K562 (cell line): ENCODE results near the gene SERPINE1. TPM values are rescaled to one million over a fixed set of nuclear protein-coding genes. Genes with fewer than 3 reads are reported as not detected.
A peak's percentile ranks its signal among the peaks of the same experiment; 100 is the strongest.

Experiments used
- NFXL1 ChIP-seq: fragments of 450-650 bp; formaldehyde crosslinking; IDR thresholded peaks from 2 replicates; pipeline ENCODE4 v1.4.0; 2021; ENCODE audit warnings: mild to moderate bottlenecking
- PHF20 ChIP-seq: fragments of 450-650 bp; IDR thresholded peaks from 2 replicates; pipeline ENCODE4 v1.6.1; 2018; ENCODE audit not compliant: partially characterized antibody
- RBFOX2 ChIP-seq: fragments of 200-400 bp; formaldehyde crosslinking; IDR thresholded peaks from 2 replicates; pipeline ENCODE4 v1.6.1; 2017; ENCODE audit warnings: low read depth, mild to moderate bottlenecking, low read length, moderate library complexity
- RUNX1 ChIP-seq: sonication (generic); IDR thresholded peaks from 2 replicates; pipeline ENCODE4 v1.6.1; 2016; ENCODE audit warnings: antibody characterized with exemption, low read depth
- SMARCE1 ChIP-seq: fragments of 450-650 bp; IDR thresholded peaks from 2 replicates; pipeline ENCODE4 v1.7.1; 2016; ENCODE audit warnings: mild to moderate bottlenecking
- ZNF699 ChIP-seq: fragments of 250-450 bp; sonication (Bioruptor Pico); IDR thresholded peaks from 2 replicates; pipeline ENCODE4 v1.8.0; 2021; ENCODE audit warnings: mild to moderate bottlenecking, moderate library complexity; ENCODE audit not compliant: insufficient replicate concordance
- polyA plus RNA-seq, 8 experiments: library from polyadenylated mRNA; depleted of rRNA in 4 of 8; stranded (reverse) in 5 of 8; unstranded in 3 of 8; fragments of >200 nt; fragmentation: Nextera tagmentation in 2 of 8; fragmentation: Illumina TruSeq in 1 of 8; extraction: Ambion mirVana in 2 of 8; extraction: Trizol in 1 of 8; gene quantifications; 2 replicates each; pipeline versions ENCODE4 v1.2.1 to v1.2.3, GENCODE V29; 2011 to 2014; ENCODE audit warnings: inconsistent platforms in 1 of 8, missing spikeins in 1 of 8
- total RNA-seq, 7 experiments: library from RNA; depleted of rRNA in 6 of 7; stranded (reverse); fragments of >200 nt in 6 of 7; fragmentation: Illumina TruSeq in 2 of 7; extraction: Trizol in 2 of 7; gene quantifications; 2 replicates each; pipeline versions ENCODE4 v1.2.1 to v1.2.3, GENCODE V29; 2011 to 2021; ENCODE audit warnings: low replicate concordance in 1 of 7
- TF ChIP-seq, protein P1 (sequence below): fragments of 450-650 bp; IDR thresholded peaks from 2 replicates; pipeline ENCODE4 v1.7.1; 2018; ENCODE audit warnings: mild to moderate bottlenecking, low read depth; ENCODE audit not compliant: partially characterized antibody
- TF ChIP-seq, protein P2 (sequence below): fragments of 250-450 bp; sonication (Bioruptor Pico); IDR thresholded peaks from 2 replicates; pipeline ENCODE4 v1.8.0; 2021; ENCODE audit warnings: borderline replicate concordance, mild to moderate bottlenecking, moderate library complexity; ENCODE audit not compliant: poor library complexity, severe bottlenecking
- TF ChIP-seq, protein P3 (sequence below): fragments of 250-450 bp; sonication (Bioruptor Pico); IDR thresholded peaks from 2 replicates; pipeline ENCODE4 v1.4.0; 2020
- TF ChIP-seq, protein P4 (sequence below), 2 experiments: fragments of 200-800 bp in 1 of 2; sonication (Bioruptor generic) in 1 of 2; sonication (generic) in 1 of 2; formaldehyde crosslinking in 1 of 2; IDR thresholded peaks in 1 of 2; conservative IDR thresholded peaks in 1 of 2; 2 replicates each; pipeline versions ENCODE4 v1.5.0 to v1.6.1; 2016 to 2020; ENCODE audit warnings: missing compliant biosample characterization in 1 of 2, missing genetic modification characterization in 1 of 2, missing genetic modification reagents in 1 of 2

The SERPINE1 gene
- total and polyA plus RNA-seq, 9 of the 15 experiments (the other 6 are each of a cell fraction or from before 2014, with no cell fraction given) = 0.22 to 4.8 (median 0.91) TPM

DNA sequence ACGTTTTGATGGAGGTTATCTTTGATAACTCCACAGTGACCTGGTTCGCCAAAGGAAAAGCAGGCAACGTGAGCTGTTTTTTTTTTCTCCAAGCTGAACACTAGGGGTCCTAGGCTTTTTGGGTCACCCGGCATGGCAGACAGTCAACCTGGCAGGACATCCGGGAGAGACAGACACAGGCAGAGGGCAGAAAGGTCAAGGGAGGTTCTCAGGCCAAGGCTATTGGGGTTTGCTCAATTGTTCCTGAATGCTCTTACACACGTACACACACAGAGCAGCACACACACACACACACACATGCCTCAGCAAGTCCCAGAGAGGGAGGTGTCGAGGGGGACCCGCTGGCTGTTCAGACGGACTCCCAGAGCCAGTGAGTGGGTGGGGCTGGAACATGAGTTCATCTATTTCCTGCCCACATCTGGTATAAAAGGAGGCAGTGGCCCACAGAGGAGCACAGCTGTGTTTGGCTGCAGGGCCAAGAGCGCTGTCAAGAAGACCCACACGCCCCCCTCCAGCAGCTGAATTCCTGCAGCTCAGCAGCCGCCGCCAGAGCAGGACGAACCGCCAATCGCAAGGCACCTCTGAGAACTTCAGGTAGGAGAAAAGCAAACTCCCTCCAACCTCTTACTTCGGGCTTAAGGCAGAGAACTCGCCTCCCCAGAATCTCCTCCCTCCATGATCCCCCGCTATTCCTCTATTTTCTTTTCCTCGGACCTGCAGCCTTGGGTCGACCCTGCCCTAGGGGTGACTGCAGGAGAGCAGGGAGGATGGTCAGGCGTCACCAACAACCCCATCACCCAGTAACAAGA is at the start of gene SERPINE1 (continued):
- TF ChIP-seq, protein P1, sequence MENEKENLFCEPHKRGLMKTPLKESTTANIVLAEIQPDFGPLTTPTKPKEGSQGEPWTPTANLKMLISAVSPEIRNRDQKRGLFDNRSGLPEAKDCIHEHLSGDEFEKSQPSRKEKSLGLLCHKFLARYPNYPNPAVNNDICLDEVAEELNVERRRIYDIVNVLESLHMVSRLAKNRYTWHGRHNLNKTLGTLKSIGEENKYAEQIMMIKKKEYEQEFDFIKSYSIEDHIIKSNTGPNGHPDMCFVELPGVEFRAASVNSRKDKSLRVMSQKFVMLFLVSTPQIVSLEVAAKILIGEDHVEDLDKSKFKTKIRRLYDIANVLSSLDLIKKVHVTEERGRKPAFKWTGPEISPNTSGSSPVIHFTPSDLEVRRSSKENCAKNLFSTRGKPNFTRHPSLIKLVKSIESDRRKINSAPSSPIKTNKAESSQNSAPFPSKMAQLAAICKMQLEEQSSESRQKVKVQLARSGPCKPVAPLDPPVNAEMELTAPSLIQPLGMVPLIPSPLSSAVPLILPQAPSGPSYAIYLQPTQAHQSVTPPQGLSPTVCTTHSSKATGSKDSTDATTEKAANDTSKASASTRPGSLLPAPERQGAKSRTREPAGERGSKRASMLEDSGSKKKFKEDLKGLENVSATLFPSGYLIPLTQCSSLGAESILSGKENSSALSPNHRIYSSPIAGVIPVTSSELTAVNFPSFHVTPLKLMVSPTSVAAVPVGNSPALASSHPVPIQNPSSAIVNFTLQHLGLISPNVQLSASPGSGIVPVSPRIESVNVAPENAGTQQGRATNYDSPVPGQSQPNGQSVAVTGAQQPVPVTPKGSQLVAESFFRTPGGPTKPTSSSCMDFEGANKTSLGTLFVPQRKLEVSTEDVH = no peak
- TF ChIP-seq, protein P2, sequence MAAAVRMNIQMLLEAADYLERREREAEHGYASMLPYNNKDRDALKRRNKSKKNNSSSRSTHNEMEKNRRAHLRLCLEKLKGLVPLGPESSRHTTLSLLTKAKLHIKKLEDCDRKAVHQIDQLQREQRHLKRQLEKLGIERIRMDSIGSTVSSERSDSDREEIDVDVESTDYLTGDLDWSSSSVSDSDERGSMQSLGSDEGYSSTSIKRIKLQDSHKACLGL (CRISPR knock-in tag) = no peak
- TF ChIP-seq, protein P3, sequence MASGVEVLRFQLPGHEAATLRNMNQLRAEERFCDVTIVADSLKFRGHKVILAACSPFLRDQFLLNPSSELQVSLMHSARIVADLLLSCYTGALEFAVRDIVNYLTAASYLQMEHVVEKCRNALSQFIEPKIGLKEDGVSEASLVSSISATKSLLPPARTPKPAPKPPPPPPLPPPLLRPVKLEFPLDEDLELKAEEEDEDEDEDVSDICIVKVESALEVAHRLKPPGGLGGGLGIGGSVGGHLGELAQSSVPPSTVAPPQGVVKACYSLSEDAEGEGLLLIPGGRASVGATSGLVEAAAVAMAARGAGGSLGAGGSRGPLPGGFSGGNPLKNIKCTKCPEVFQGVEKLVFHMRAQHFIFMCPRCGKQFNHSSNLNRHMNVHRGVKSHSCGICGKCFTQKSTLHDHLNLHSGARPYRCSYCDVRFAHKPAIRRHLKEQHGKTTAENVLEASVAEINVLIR (CRISPR knock-in tag) = 0 out of 2 replicates have a peak, but pooled peaks have one; percentile 20
- TF ChIP-seq RUNX1 = no peak
- TF ChIP-seq RBFOX2 = peak; percentile 70
- no peak for TF ChIP-seq ZNF699 (CRISPR knock-in tag)
- TF ChIP-seq, protein P4, sequence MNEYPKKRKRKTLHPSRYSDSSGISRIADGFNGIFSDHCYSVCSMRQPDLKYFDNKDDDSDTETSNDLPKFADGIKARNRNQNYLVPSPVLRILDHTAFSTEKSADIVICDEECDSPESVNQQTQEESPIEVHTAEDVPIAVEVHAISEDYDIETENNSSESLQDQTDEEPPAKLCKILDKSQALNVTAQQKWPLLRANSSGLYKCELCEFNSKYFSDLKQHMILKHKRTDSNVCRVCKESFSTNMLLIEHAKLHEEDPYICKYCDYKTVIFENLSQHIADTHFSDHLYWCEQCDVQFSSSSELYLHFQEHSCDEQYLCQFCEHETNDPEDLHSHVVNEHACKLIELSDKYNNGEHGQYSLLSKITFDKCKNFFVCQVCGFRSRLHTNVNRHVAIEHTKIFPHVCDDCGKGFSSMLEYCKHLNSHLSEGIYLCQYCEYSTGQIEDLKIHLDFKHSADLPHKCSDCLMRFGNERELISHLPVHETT (CRISPR knock-in tag; conservative IDR thresholded peaks at IDR 0.05 in 1 of 2, IDR thresholded peaks at IDR 0.05 in 1 of 2) = peak in 1 of 2 experiments; percentile 40; a peak in 1 of 4 replicates
- peak; percentile 37; the same call in 1 of the 2 replicates for TF ChIP-seq SMARCE1
- no peak for TF ChIP-seq NFXL1 (CRISPR knock-in tag)
- peak; percentile 29 for TF ChIP-seq PHF20
